NCI-H2196 (cell line): ENCODE results near the gene CREB5.
"Not testable (repeated sequence)": the region's sequence is repeated elsewhere in the genome, so short reads cannot be mapped to it uniquely, and the experiment has no call there.

Experiments used
- DNase-seq: peaks from one replicate; lab custom pipeline; 2025; ENCODE audit not compliant: unreplicated experiment; lab: John Stamatoyannopoulos, UW

Gene CREB5

DNA sequence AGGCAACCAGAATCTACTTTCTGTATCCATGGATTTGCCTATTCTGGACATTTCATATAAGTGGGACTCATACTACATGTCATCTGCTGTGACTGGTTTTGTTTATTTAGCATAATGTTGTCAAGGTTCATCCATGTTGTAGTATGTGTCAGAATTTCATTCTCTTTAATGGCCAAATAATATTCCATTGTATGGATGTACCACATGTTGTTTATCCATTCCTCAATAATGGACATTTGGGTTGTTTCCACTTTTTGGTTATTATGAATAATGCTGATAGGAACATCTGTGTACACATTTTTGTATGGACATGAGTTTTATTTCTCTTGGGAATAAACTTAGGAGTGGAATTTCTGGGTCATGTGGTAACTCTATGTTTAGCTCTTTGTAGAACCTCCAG, 133.7 kb downstream of the CREB5 start:
- DNase-seq = no peak

DNA sequence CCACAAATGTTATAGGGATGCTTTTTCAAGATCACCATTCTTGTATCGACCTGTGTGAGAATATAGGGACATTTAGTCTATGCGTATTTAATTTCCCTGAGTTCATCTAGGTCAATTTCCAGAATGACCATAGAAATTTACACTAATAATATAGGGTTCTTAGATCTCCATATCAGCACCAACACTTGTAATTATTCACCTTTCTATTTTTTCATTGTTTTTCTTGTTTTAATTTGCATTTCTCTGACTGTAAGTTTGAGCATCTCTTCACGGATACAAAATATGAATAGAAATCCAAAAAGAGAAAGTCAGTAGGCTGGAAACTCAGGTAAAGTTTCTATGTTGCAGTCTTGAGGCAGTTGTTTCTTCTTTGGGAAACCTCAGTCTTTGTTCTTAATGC, 134.8 kb downstream of the CREB5 start:
- DNase-seq = no peak

DNA sequence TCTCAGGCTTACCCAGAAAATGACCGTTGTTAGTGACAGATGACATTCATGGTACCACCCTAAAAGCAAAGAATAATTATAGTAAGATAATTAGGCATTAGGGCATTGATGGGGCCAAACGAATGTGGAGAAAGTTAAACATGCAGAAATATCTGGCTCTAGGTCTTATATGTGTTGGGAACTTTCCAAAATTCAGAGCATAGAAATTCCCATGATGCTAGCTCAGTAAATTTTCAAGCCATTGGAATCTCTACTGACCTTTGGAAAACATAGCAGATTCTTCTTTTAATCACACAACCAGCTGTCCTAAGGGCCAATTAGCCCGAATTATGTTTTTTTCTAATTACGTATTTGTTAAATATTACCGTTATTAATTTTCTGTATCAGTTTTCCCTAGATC, 136.1 kb downstream of the CREB5 start:
- DNase-seq = no peak

DNA sequence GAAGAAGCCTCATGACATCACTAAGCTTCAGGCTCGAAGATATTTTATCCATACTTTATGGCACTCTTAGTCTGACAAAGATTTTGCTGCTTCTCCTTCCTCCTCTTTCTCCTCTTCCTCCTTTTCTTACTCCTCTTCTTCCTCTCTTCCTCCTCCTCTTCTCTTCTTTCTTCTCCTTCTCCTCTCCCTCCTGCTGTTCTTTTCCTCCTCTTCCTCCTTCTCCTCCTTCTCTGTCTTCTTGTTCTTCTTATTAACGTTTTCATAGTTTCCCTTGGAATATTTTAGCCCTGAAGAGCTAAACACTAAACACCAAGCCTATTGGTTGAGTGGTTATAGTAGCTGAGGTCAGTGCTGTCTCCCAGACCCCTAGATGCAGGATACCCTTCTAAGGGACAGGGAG, 137.7 kb downstream of the CREB5 start:
- DNase-seq = no peak

DNA sequence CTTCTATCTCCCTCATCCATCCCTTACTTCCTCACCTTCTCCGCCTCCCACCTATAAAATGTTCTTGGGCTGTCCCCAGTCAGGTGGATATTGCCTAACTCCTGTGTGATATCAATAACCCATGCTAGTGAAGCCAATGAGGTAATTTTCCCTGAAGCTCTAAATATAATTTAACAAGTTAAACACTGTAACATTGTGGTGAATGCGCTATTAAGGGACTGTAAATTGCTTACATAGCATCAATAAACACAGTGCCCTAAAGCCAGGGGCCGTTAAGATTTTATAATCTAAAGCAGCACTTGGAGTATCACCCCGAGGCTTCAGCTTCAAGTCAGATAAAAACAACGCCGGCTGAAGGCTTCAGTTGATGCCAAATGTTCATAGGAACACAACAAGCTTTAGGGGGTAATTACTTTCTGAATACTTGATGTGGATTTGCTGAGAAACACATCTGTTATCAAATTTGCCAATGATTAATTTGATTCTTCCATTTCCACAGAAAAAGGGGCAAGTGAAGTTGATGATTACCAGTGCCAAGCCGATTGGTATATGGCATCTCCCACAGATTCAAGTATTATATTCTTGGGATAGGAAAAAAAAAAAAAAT, 138.4 kb downstream of the CREB5 start:
- no peak for DNase-seq

DNA sequence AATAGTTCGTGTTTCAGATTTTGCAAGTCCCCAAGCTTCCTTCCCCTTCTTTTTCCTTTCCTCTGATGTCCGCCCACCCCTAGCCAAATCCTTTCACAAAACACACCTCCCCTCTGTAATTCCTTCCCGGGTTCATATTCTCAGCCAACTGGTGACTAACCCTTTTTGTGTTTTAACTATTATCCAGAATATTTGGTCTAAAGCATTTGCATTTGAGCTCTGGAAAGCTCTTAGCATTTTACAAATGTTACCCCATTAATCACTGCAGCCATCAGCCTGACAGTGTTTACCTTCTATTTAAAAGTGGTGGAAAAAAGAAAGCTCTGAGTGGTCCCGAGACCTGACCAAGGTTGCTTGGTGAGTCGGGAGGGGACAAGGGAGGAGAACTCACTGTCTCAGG, 139.0 kb downstream of the CREB5 start:
- DNase-seq = no peak

DNA sequence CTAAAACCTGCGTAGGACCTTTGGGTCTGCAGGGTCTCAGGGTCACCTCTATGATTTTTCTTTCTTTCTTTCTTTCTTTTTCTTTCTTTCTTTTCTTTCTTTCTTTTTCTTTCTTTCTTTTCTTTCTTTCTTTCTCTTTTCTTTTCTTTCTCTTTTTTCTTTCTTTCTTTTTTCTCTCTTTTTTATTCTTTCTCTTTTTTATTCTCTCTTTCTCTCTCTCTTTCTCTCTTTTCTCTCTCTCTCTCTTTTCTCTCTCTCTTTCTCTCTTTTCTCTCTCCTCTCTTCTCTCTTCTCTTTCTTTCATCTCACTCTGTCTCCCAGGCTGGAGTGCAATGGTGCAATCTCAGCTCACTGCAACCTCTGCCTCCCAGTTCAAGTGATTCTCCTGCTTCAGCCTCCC, 139.4 kb downstream of the CREB5 start:
- not testable (repeated sequence) for DNase-seq

DNA sequence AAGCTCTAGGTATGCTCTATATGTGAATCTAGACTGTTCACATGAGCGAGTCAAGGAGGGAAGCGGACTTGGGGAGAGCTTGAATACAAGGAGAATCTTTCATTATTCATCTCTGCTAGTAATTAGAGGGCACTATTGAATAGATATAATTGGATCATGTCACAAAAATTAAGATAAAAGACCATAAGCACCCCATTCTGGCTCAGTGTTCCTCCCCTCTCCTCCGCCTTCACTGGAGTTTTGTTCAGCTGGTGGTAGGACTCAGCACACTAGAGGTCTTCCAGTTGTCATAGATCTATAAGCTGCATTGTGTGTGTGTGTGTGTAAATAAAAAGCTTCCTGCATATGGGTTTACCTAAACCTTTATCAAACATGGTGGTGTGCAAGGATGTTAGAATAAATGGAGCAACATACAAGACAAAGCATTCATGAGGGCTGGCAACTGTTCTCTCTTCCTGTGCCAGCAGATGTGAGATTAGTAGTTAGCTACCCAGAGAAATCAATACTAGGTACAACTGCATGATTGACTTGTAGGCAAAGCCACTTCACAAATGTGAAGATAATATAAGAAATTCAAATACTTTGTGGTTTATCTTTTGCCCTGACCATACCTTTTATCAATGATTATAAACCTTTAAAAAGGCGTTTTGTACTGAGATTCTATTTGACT, 142.6 kb downstream of the CREB5 start:
- no peak for DNase-seq

DNA sequence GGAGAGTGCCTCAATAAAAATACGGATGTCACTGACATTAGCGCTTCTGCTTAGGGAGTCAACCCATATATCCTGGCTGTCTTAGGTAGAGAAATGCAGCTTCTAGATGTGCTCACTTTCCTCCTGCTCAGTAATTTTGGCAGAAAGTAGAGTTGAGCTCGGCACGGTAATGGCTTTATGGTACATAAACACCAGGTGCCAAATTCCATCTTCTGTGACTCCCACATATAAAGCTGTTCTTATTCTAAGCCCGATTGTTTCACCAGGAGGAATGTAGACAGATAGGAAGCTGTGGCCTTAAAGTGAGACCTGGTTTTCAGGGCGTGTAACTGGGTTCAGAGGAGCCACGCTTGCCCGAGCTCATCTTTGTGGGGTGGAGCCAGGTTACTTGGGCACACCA, 143.7 kb downstream of the CREB5 start:
- DNase-seq = no peak

DNA sequence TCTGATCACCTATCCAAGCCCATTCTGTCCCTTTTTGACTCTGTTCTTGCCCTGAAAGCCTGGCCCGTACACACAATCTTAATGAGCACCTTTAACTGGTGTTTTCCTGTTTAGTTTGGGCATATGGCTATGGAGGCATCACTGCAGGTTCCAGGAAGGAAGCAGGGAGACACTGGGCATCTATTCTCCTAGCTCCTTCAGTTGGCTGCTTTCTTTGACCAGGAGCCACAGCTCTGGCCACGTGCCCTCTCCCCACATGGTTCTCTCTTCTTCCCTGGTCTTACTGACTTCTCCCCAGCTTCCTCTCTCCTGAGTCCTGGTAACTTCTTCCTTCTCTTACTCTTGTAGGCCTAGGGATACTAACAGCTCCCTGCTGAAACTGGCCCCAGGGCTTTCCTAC, 144.4 kb downstream of the CREB5 start:
- DNase-seq = no peak

DNA sequence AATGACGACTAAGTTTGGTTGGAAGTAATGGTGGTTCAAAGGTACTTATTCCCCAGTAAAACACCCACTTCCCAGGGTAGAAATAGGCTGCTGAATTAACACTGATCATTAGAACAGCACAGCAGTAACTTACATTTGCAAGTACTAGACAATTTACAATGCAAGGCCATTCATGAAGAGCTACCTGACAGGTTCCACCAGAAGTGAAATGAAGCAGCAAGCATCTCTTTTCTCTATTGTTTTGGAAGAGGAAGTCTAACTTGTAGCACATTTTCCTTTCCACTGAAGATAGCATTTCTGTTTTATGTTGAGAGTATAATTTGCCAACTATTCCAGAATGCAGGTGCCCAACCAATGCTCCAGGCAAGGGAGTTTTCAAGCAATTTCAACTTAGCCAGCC, 145.9 kb downstream of the CREB5 start:
- DNase-seq = no peak

DNA sequence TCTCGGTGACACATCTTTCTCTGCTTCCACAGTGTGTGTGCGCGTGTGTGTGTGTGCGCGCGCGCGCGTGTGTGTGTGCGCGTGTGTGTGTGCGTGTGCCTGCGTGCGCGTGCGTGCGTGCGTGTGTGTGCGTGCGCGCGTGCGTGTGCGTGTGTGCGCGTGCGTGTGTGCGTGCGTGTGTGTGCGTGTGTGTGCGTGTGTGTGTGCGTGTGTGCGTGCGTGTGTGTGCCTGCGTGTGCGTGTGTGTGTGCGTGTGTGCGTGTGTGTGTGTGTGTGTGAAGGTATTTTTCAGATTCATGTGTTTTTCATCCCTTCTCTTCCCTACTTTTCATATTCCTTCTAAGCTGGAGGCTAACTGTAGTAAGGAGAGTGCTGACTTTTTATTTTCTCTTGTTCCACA, 148.4 kb downstream of the CREB5 start:
- no peak for DNase-seq

DNA sequence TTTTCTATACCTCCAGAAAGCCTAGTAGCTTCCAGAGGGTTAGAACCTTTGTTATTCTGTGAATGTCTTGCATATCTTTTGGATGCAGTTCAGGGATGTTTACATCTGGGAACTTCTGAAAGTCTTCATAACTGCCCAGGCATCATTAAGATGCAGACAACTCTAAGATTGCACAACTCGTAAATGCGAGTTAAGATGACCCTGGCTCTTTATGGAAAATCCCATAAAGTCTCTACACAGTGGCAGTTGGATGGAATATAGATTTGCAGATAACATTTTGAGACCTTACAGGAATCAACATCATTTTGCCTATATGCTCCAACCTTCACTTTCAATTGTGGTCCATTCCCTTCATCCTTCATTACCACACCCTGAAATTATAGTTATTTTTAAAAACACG, 151.7 kb downstream of the CREB5 start:
- DNase-seq = no peak

DNA sequence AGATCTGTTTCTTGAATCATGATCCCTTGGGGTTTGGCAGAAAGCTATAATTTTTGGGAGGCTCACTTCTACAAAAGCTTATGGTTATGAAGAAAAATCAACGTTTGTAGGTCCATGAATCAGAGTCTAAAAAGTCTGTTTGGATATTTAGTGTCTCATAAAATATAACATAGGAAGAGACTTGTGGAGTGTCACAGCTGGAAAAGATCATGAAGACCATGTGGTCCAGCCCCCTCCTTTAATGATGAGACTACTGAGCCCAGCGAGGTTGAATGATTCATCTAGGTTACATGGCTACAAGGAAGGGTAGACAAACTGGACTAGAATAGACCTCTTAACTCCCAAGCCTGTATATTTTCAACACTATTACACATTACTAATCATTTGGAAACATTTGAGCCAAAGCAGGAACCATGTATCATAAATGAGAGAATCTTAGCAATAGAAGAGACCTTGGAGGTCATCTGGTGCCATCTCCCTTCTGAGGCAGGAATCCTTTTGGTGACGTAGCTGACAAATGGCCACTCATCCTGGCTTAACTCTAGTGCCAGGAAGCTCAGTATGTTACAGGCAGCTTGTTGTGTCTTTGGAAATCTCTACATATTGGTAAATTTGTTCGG, 152.5 kb downstream of the CREB5 start:
- no peak for DNase-seq

DNA sequence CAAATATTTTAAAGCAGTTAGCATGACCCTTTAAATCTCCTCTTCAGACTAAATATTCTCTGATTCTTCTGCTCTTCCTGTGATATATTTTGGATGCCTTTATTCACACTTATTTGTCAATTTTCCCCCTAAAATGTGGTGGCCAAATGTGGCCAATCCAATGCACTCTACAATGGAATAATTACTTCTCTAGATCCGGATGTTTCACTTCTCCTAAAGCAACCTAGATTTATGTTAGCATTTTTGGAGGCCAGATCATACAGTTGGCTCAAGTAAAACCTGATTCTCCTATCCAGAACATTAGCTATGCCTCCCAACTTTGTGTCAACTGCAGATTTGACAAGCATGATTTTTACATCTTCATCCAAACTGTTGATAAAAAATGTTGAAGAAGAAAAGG, 153.7 kb downstream of the CREB5 start:
- DNase-seq = no peak

DNA sequence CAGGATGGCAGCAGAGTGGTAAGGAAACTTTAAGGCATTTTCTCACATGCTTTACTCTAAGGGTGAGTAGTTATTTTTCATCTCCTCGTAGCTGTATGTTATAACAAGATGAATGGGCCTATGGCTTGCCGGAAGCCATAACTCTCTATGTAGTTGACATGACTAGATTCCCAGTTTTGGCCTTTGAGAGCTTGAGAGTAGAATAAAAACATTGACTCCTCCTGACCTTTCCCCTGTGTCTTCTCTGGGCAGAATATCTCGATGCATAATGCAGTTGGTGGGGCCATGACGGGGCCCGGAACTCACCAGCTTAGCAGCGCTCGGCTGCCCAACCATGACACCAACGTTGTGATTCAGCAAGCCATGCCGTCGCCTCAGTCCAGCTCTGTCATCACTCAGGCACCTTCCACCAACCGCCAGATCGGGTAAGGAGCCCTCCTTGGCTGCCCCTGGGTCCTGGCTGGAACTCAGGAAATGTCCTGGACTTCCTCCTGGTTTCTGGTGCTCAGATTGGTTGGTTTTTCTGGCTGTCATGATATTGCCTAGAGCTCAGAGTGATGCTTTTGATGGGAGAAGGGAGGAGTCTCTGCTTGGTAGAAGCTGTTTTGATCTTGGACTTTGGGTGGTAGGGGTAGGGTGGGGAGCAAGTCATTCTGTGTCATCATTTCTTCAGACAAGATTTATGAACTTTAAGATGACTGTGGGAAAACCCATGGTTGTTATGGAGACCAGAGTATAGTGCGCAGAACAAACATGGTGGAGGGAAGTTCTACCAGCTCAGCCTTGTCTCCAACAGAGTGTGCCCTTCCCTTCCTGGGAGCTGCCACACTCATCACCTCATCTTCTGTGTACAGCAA, 158.0 kb downstream of the CREB5 start:
- no peak for DNase-seq

DNA sequence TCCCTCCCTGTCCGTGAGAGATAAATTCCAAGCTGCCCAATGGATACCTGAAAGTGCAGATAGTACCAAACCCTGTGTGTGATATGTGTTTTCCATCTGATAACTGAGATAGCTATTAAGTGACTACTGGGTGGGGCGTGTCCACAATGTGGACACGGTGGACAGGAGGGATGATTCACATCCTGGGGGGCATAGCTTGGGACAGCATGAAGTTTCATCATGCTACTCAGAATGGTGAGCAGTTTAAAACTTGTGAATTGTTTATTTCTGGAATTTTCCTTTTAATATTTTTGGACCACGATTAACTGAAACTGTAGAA, 158.6 kb downstream of the CREB5 start:
- no peak for DNase-seq

DNA sequence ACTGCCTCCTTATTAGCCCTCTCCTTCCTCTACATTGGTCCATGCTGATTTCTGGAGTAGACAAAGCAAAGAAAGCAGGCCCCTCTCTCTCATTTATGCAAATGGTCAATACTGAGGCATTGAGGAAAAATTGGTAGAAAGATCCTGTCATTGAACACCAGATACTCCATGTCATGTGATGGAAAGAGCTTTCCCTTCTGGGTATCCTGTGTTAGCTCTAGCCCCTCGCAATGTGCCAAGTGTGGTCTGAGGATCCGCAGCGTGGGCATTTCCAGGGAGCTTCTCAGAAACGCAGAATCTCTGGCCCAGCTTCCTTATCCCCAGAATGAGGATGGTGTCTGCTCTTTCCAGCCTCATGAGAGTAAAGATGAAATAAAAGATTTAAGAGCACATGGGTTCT, 159.1 kb downstream of the CREB5 start:
- no peak for DNase-seq

DNA sequence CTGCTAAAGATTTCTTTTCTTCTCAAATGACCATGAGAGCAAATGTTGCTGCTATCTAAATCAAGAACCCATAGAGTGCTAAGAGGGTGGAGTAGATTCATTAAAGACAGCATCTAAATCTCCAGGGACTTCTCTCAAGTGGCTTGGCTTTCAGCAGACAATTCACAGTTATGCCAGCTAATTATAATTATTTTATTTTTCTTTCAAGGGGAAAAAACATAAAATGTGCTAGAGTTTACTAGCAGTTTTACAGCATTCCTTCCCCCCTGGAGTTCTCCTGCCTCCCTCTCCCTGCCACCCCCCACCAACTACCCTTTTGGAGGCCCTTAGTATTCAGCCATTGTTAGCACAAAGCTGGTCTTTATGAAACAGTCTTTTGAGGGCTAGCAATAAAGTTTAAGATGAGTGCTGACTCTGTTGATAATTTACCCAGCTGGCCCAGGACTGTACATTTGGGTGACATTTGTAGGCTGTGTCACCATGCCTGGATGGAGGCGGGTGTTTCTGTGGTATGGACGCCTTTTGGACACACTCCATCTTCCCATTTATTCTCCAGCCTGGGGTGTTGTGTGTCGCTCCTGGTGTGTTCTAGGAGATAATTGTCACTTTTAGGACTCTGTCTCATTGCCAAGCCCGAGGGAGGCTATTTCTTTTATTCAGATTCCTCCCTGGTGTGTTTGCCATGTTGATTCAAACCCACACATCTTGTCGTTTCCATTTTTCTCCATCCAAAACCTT, 160.2 kb downstream of the CREB5 start:
- no peak for DNase-seq

DNA sequence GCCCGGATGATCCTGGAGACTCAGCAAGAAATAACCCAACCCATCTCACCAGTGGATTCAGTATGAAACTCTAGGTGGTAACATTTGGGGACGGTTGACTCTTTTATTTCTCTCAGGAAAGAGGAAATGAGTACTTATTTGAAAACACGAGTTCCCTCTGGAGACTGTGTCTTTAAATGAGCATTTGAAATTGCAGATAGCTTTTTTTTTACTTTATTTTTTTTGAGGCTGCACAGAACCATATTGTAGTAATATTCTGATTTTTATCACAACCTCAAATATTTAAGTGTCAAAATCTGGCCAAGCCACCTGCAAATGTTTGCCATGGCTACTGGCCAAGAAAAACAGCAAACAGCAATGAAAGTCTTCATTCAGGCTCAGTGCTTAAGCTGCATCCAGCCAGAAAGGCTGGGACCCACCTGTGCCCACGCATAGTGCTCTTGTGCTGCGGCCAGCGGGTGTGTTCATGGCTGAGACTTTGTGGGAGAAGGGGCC, 160.8 kb downstream of the CREB5 start:
- peak; percentile 49 for DNase-seq

DNA sequence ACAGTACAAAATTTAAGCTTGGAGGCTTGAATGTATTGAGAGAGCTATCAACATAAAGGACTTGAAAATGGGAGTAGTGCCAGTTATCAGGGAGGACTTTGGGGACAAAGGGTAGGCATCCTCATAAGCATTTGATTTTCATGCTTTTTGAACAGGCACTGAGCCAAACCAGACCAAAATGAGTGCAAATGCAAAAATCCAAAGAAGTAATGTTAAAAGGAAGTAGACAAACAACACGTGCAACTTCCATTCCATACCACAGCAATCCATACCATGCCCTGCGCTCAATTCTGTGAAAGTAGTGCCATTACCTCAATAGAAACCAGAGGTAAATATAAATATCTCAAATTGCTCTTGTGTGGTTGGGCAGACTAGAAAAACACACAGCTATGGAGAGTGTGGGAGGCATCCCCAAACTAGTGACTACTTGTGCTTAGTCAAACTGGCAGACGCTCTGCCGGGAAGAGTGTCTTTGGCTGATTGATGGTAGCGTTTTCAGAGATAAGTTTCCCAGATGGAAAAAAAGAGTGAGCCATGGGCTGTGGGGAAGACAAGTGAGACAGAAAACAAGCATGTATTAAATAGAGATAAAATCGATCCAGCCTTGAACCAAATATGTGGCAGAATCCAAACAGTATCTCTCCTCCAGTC, 161.5 kb downstream of the CREB5 start:
- DNase-seq = no peak
